ENCODE data around the gene SOX13.

SOX13 gene

GRCh38 chr1:204130981-204131892, 58.3 kb downstream of the SOX13 start:
- no peak overlapping the region for H3K27ac ChIP-seq
- H3K4me1 ChIP-seq (ENCODE audit: control insufficient read depth in 1 of 2, insufficient read depth in 1 of 2, low read depth in 1 of 2, low read length in 1 of 2), result peaks cover 4 to 9% of the 10 kb centered on the region in 2 experiments

GRCh38 chr1:204131978-204132377, 59.1 kb downstream of the SOX13 start:
- Histone ChIP-seq H3K27ac (no peak overlapping the region), H3K27me3 (no peaks in the 10 kb centered on the region), H3K4me3 (ENCODE audit: low read depth in 1 of 2, low read length in 1 of 2) (no peak overlapping the region), H3K9me3 (no peaks in the 10 kb centered on the region), H3K4me1 (ENCODE audit: control insufficient read depth in 1 of 2, insufficient read depth in 1 of 2, low read depth in 1 of 2, low read length in 1 of 2) (peaks cover 4 to 9% of the 10 kb centered on the region in 2 experiments), H3K36me3 (no peaks in the 10 kb centered on the region)
- no peak for TF ChIP-seq CTCF (IDR thresholded peaks at IDR 0.05)

More at GRCh38 chr1:204130981-204131892, 58.3 kb downstream of the SOX13 start:
- TF ChIP-seq CTCF (IDR thresholded peaks at IDR 0.05), result no peak
- H3K36me3 ChIP-seq, result no peaks in the 10 kb centered on the region
- H3K9me3 ChIP-seq, result no peaks in the 10 kb centered on the region
- no peaks in the 10 kb centered on the region for H3K27me3 ChIP-seq
- H3K4me3 ChIP-seq (ENCODE audit: low read depth in 1 of 2, low read length in 1 of 2), result no peak overlapping the region

GRCh38 chr1:204132718-204133117, 59.8 kb downstream of the SOX13 start:
- Histone ChIP-seq H3K27ac (no peak overlapping the region), H3K27me3 (no peaks in the 10 kb centered on the region), H3K4me3 (ENCODE audit: low read depth in 1 of 2, low read length in 1 of 2) (no peak overlapping the region), H3K36me3 (no peaks in the 10 kb centered on the region), H3K9me3 (no peaks in the 10 kb centered on the region), H3K4me1 (ENCODE audit: control insufficient read depth in 1 of 2, insufficient read depth in 1 of 2, low read depth in 1 of 2, low read length in 1 of 2) (peaks cover 4 to 9% of the 10 kb centered on the region in 2 experiments)
- no peak for TF ChIP-seq CTCF (IDR thresholded peaks at IDR 0.05)

GRCh38 chr1:204134103-204134502, 61.2 kb downstream of the SOX13 start:
- Histone ChIP-seq H3K4me3 (ENCODE audit: low read depth in 1 of 2, low read length in 1 of 2) (no peak overlapping the region), H3K27ac (no peak overlapping the region), H3K9me3 (no peaks in the 10 kb centered on the region), H3K27me3 (peaks cover 2% of the 10 kb centered on the region), H3K4me1 (ENCODE audit: control insufficient read depth in 1 of 2, insufficient read depth in 1 of 2, low read depth in 1 of 2, low read length in 1 of 2) (peaks cover 0 to 5% of the 10 kb centered on the region in 2 experiments), H3K36me3 (no peaks in the 10 kb centered on the region)
- TF ChIP-seq CTCF (IDR thresholded peaks at IDR 0.05), result no peak

GRCh38 chr1:204136814-204137213, 63.9 kb downstream of the SOX13 start:
- Histone ChIP-seq H3K27ac (no peak overlapping the region), H3K4me1 (ENCODE audit: control insufficient read depth in 1 of 2, insufficient read depth in 1 of 2, low read depth in 1 of 2, low read length in 1 of 2) (no peaks in the 10 kb centered on the region), H3K36me3 (no peaks in the 10 kb centered on the region), H3K27me3 (peaks cover 9% of the 10 kb centered on the region), H3K9me3 (no peaks in the 10 kb centered on the region), H3K4me3 (ENCODE audit: low read depth in 1 of 2, low read length in 1 of 2) (no peak overlapping the region)
- no peak for TF ChIP-seq CTCF (IDR thresholded peaks at IDR 0.05)

Data from neutrophil (primary cell).